Adrenal gland (tissue), 5 donors: Measurements from ENCODE around the gene ARHGEF2.

ENCODE experiments used
- POLR2A ChIP-seq, 2 donors: fragments of 450-650 bp; IDR thresholded peaks; one replicate each; pipeline ENCODE4 v1.6.1; 2017; ENCODE audit warnings: antibody characterized with exemption in 2 of 2, mild to moderate bottlenecking in 2 of 2, moderate library complexity in 1 of 2
- TF ChIP-seq, protein P1 (sequence below), 6 experiments: fragments of 450-650 bp in 4 of 6; fragments of 200-600 bp in 2 of 6; sonication (generic) in 1 of 6; IDR thresholded peaks; 1 replicate in 5 of 6; 2 replicates in 1 of 6; pipeline versions ENCODE4 v1.5.1 to v1.8.0; 2016 to 2021; ENCODE audit warnings: antibody characterized with exemption in 6 of 6, mild to moderate bottlenecking in 2 of 6, moderate library complexity in 1 of 6
- donor health status: DM: no; HTN: no; CAD: no.

- TF ChIP-seq, protein P1, sequence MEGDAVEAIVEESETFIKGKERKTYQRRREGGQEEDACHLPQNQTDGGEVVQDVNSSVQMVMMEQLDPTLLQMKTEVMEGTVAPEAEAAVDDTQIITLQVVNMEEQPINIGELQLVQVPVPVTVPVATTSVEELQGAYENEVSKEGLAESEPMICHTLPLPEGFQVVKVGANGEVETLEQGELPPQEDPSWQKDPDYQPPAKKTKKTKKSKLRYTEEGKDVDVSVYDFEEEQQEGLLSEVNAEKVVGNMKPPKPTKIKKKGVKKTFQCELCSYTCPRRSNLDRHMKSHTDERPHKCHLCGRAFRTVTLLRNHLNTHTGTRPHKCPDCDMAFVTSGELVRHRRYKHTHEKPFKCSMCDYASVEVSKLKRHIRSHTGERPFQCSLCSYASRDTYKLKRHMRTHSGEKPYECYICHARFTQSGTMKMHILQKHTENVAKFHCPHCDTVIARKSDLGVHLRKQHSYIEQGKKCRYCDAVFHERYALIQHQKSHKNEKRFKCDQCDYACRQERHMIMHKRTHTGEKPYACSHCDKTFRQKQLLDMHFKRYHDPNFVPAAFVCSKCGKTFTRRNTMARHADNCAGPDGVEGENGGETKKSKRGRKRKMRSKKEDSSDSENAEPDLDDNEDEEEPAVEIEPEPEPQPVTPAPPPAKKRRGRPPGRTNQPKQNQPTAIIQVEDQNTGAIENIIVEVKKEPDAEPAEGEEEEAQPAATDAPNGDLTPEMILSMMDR (IDR thresholded peaks at IDR 0.05): no peak
- no peak for TF ChIP-seq POLR2A (IDR thresholded peaks at IDR 0.05)
Measured at GRCh38 chr1:155962599-155963211, 15.6 kb downstream of the ARHGEF2 start.
